Psoas muscle (tissue), 8 donors: ENCODE measurements around the gene CDCA8. TPM values are rescaled to one million over a fixed set of nuclear protein-coding genes. Genes with fewer than 3 reads are reported as not detected.
A peak's percentile ranks its signal among the peaks of the same experiment; 100 is the strongest.

Experiments used
- ATAC-seq, 4 donors: fragments of 200-7000 bp; cut with Tn5 transposase; one replicate each; pipeline ENCODE4 v1.9.1; 2020; ENCODE audit warnings: moderate library complexity in 3 of 4, mild to moderate bottlenecking in 2 of 4
- DNase-seq, 2 donors: peaks; one replicate each; pipeline ENCODE4 v3.0.0-alpha.2; 2020
- H3K27ac ChIP-seq: fragments of 200-600 bp; one replicate; pipeline ENCODE4 v1.8.0; 2022
- H3K27me3 ChIP-seq, 3 donors: fragments of 200-600 bp in 1 of 3; one replicate each; pipeline versions ENCODE4 v1.6.1 to v1.8.0; 2013 to 2022; ENCODE audit warnings: low read length in 2 of 3, mild to moderate bottlenecking in 2 of 3, moderate library complexity in 1 of 3; ENCODE audit not compliant: insufficient read depth in 3 of 3
- H3K36me3 ChIP-seq, 2 donors: fragments of 200-600 bp in 1 of 2; one replicate each; pipeline versions ENCODE4 v1.6.1 to v1.8.0; 2013 to 2022; ENCODE audit warnings: low read depth in 1 of 2, mild to moderate bottlenecking in 1 of 2, moderate library complexity in 1 of 2; ENCODE audit not compliant: insufficient read depth in 1 of 2
- H3K4me1 ChIP-seq: fragments of 200-600 bp; one replicate; pipeline ENCODE4 v1.8.0; 2022
- H3K4me3 ChIP-seq: fragments of 200-600 bp; one replicate; pipeline ENCODE4 v1.8.0; 2022; ENCODE audit warnings: mild to moderate bottlenecking
- H3K9me3 ChIP-seq: fragments of 200-600 bp; one replicate; pipeline ENCODE4 v1.8.0; 2022
- CTCF ChIP-seq: fragments of 200-600 bp; IDR thresholded peaks from one replicate; pipeline ENCODE4 v1.8.0; 2022; ENCODE audit warnings: antibody characterized with exemption
- WGBS, 3 donors: extraction: QIAGEN DNeasy Blood & Tissue Kit; methylation state at CpG; one replicate each; pipeline versions ENCODE4 v1.1.6 to v1.1.7; 2013; 5-methylcytosine and 5-hydroxymethylcytosine counted together
- intact Hi-C, 2 donors: fragments of 100-400 bp; cut with DNase I; formaldehyde crosslinking; loops; one replicate each; pipeline versions ENCODE4 v1.11.0 to v1.14.2; 2022
- polyA plus RNA-seq, 3 donors: library from polyadenylated mRNA; stranded (reverse); fragments of 200-250 nt; gene quantifications; one replicate each; pipeline ENCODE4 v1.2.3, GENCODE V29; 2013
- total RNA-seq, 4 donors: library from RNA; stranded (reverse); fragmentation: NEBNext Ultra II Directional in 2 of 4; extraction: Animal tissue kit (Norgen Biotek cat#: 25700) in 2 of 4; gene quantifications; one replicate each; pipeline versions ENCODE4 v1.2.1 to v1.2.4, GENCODE V29; 2021 to 2023
- donor health status: healthy with polysubstance abuse.
- donor health status: DM: no; HTN: no; CAD: no; lungs with moderate emphysema.
- donor health status: Bipolar disorder and iron deficiency.
- donor health status: healthy.
- donor health status: DM: yes; HTN: yes; CAD: no.
- donor health status: DM: no; HTN: no; CAD: no.
- donor health status: DM: no; HTN: no; CAD: no.
- donor health status: DM: yes; HTN: yes; CAD: no.

Gene CDCA8
- total and polyA plus RNA-seq, 7 donors = 0.10 to 0.78 (median 0.23) TPM

DNA sequence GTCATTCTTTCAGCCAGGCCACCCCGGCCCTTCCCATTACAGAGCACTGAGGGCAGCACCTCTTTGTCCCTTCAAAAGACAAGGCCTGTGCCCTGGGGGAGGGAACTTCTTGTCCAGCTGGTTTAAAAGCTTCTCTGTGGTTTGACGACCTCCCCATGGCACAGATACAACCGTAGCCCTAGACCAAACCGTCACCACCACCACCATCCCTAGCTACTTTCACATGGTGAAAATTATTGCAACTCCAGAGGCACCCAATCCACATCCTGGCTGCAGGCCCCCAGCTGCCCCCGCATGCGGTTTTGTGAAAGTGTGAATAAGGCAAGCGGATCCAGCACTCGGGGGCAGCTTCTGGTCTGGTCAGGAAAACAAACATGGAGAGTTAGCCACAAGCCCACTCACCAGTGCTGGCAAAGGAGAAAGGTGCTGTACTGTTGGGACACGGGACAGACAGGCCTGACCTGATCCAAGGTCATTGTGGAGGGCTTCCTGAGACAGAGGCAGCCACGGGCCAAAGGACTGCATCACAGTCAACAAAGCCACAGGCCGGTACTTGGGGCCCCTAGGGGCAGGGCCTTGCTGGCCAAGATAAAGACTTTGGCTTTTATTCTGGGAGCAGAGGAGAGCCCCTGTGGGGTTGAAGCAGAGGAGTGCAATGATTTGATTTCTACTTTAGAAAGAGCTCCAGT is 31.2 kb downstream of the CDCA8 start:
- Histone ChIP-seq H3K36me3 (no peaks in the 10 kb centered on the region), H3K27ac (no peak overlapping the region), H3K4me1 (no peaks in the 10 kb centered on the region), H3K4me3 (no peak overlapping the region), H3K9me3 (no peaks in the 10 kb centered on the region), H3K27me3 (peaks cover 0 to 33% (median 4%) of the 10 kb centered on the region in 3 donors)
- 54 to 63% (median 56%) methylated on average over 11 of the region's 11 CpGs for WGBS, 3 donors
- ATAC-seq (no peak), DNase-seq (no peak)
- no peak for TF ChIP-seq CTCF
- intact Hi-C loops = no loop called here

GRCh38 chr1:37724575-37724974 is 32.3 kb downstream of the CDCA8 start:
- intact Hi-C loops = no loop called here
- TF ChIP-seq CTCF = no peak
- Histone ChIP-seq H3K27ac (no peak overlapping the region), H3K36me3 (no peaks in the 10 kb centered on the region), H3K4me1 (no peaks in the 10 kb centered on the region), H3K27me3 (peaks cover 0 to 40% (median 4%) of the 10 kb centered on the region in 3 donors), H3K4me3 (no peak overlapping the region), H3K9me3 (no peaks in the 10 kb centered on the region)
- DNase-seq = no peak
- ATAC-seq = no peak
- 76 to 80% (median 78%) methylated on average over 6 of the region's 6 CpGs for whole genome bisulfite sequencing, 3 donors

- WGBS, 3 donors = 44 to 58% (median 54%) methylated on average over 12 to 14 of the region's 14 CpGs
- ATAC-seq (no peak), DNase-seq (no peak)
- no peak for TF ChIP-seq CTCF
- no peaks in the 10 kb centered on the region for H3K9me3 ChIP-seq
- H3K27ac ChIP-seq = no peak overlapping the region
- no peak overlapping the region for H3K4me3 ChIP-seq
- H3K4me1 ChIP-seq = no peaks in the 10 kb centered on the region
- peaks cover 0 to 35% (median 4%) of the 10 kb centered on the region in 3 donors for H3K27me3 ChIP-seq
- no peaks in the 10 kb centered on the region for H3K36me3 ChIP-seq
- intact Hi-C loops = no loop called here
These were observed 33.7 kb downstream of the CDCA8 start for GRCh38 chr1:37725851-37726613.

DNA sequence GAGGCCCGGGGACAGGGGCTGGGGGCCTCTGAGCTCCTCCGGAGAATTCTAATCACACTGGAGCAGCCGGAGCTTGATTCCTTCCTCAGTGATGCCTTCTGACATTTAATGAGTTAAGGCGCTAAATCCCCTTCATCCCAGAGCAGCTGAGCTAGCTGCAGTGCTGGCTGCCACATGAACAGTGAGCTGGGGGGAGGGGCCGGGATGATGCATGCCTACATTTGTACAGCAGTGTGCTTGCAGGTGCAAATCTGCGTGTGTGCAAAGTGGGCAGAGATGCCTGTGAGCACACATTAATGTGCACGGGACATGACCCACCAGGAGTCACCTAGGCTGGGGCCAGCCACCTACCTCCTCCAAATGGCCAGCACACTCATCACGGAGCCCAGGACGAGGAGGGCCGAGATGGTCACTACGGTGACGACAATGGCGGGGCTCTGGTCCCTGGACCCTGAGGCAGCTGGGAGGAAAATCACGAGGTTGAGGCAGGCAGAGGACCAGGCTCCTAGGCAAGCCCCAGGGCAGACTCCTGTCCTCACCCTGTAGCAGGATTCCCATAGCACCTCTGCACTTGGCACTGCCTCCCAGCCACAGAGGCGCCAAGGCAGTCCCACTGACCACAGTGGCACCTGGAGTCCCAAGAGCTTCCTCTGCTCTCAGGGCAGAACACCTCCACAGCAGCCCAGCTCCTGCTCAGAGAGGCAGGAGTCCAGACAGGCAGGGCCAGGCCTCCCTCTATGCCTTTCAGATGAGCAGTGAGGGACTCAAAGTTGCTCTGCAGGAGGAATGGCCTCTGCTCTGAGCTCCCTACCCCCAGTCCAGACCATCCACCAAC is 34.7 kb downstream of the CDCA8 start:
- no peaks in the 10 kb centered on the region for H3K36me3 ChIP-seq
- H3K4me3 ChIP-seq = no peak overlapping the region
- no peak for TF ChIP-seq CTCF
- intact Hi-C loops = no loop called here
- H3K9me3 ChIP-seq = no peaks in the 10 kb centered on the region
- H3K27me3 ChIP-seq = peaks cover 0 to 35% (median 4%) of the 10 kb centered on the region in 3 donors
- H3K27ac ChIP-seq = no peak overlapping the region
- WGBS, 3 donors = 43 to 48% (median 44%) methylated on average over 15 of the region's 15 CpGs
- no peak for ATAC-seq
- peak in 1 of 2 donors; percentile 33 for DNase-seq
- H3K4me1 ChIP-seq = no peaks in the 10 kb centered on the region
